HepG2 (cell line): ENCODE measurements around the gene TPI1. TPM values are rescaled to one million over a fixed set of nuclear protein-coding genes. Genes with fewer than 3 reads are reported as not detected.
A peak's percentile ranks its signal among the peaks of the same experiment; 100 is the strongest.

ENCODE experiments used
- AGO1 ChIP-seq: fragments of 200-400 bp; formaldehyde crosslinking; IDR thresholded peaks from 2 replicates; pipeline ENCODE4 v1.6.1; 2017; ENCODE audit warnings: mild to moderate bottlenecking, low read depth, low read length, moderate library complexity; ENCODE audit not compliant: poor library complexity, severe bottlenecking
- ARNTL ChIP-seq: sonication (generic); formaldehyde crosslinking; IDR thresholded peaks from 2 replicates; pipeline ENCODE4 v1.4.0; 2020; ENCODE audit warnings: mild to moderate bottlenecking, missing genetic modification reagents
- ETV6 ChIP-seq: sonication (generic); formaldehyde crosslinking; conservative IDR thresholded peaks from 2 replicates; pipeline ENCODE4 v1.4.0; 2020; ENCODE audit warnings: missing genetic modification reagents
- FOXK2 ChIP-seq: fragments of 450-650 bp; IDR thresholded peaks from 2 replicates; pipeline ENCODE4 v1.6.1; 2016
- IKZF1 ChIP-seq: fragments of 450-650 bp; IDR thresholded peaks from 2 replicates; pipeline ENCODE4 v1.7.1; 2016
- MTA1 ChIP-seq: sonication (generic); formaldehyde crosslinking; IDR thresholded peaks from 2 replicates; pipeline ENCODE4 v1.4.0; 2020; ENCODE audit warnings: missing genetic modification reagents, mild to moderate bottlenecking, borderline replicate concordance
- NFKB2 ChIP-seq: sonication (generic); formaldehyde crosslinking; IDR thresholded peaks from 2 replicates; pipeline ENCODE4 v1.4.0; 2020; ENCODE audit warnings: missing genetic modification reagents, borderline replicate concordance
- SALL1 ChIP-seq: sonication (generic); formaldehyde crosslinking; IDR thresholded peaks from 2 replicates; pipeline ENCODE4 v1.8.0; 2022; ENCODE audit warnings: mild to moderate bottlenecking, missing genetic modification reagents
- SALL2 ChIP-seq: sonication (generic); formaldehyde crosslinking; IDR thresholded peaks from 2 replicates; pipeline ENCODE4 v1.8.1; 2023; ENCODE audit warnings: mild to moderate bottlenecking, missing genetic modification reagents, inconsistent platforms
- SRY ChIP-seq: sonication (generic); formaldehyde crosslinking; IDR thresholded peaks from 2 replicates; pipeline ENCODE4 v1.8.0; 2022; ENCODE audit warnings: mild to moderate bottlenecking, missing genetic modification reagents
- ZNF224 ChIP-seq: sonication (generic); formaldehyde crosslinking; IDR thresholded peaks from 2 replicates; pipeline ENCODE4 v1.5.0; 2020; ENCODE audit warnings: mild to moderate bottlenecking, missing genetic modification reagents
- ZNF337 ChIP-seq: sonication (generic); formaldehyde crosslinking; IDR thresholded peaks from 2 replicates; pipeline ENCODE4 v1.5.1; 2020; ENCODE audit warnings: missing genetic modification reagents, low read depth, mild to moderate bottlenecking, borderline replicate concordance
- ZNF562 ChIP-seq: sonication (generic); formaldehyde crosslinking; IDR thresholded peaks from 2 replicates; pipeline ENCODE4 v1.8.0; 2022; ENCODE audit warnings: missing genetic modification reagents, borderline replicate concordance
- ZNF7 ChIP-seq: IDR thresholded peaks from 2 replicates; pipeline ENCODE4 v1.6.1; 2016; ENCODE audit warnings: missing biosample characterization, missing genetic modification reagents
- polyA plus RNA-seq, 8 experiments: library from polyadenylated mRNA; depleted of rRNA in 3 of 8; stranded (reverse) in 7 of 8; unstranded in 1 of 8; fragments of >200 nt; fragmentation: Illumina TruSeq in 4 of 8; extraction: Trizol in 4 of 8; gene quantifications; 2 replicates each; pipeline versions ENCODE4 v1.2.1 to v1.2.3, GENCODE V29; 2011 to 2016; ENCODE audit warnings: low read depth in 4 of 8, missing spikeins in 1 of 8, mixed read lengths in 1 of 8; ENCODE audit not compliant: insufficient read depth in 1 of 8
- total RNA-seq, 5 experiments: library from RNA; depleted of rRNA; stranded (reverse); fragments of >200 nt; fragmentation: Illumina TruSeq; extraction: Trizol; gene quantifications; 2 replicates each; pipeline ENCODE4 v1.2.3, GENCODE V29; 2016; ENCODE audit warnings: low read depth in 1 of 5
- TF ChIP-seq, protein P1 (sequence below): sonication (generic); formaldehyde crosslinking; IDR thresholded peaks from 2 replicates; pipeline ENCODE4 v1.4.0; 2020; ENCODE audit warnings: low read depth, missing genetic modification reagents
- TF ChIP-seq, protein P2 (sequence below): IDR thresholded peaks from 2 replicates; pipeline ENCODE4 v1.6.1; 2016; ENCODE audit warnings: mild to moderate bottlenecking
- TF ChIP-seq, protein P3 (sequence below): sonication (generic); formaldehyde crosslinking; conservative IDR thresholded peaks from 2 replicates; pipeline ENCODE4 v1.4.0; 2020; ENCODE audit warnings: missing genetic modification reagents
- TF ChIP-seq, protein P4 (sequence below): IDR thresholded peaks from 2 replicates; pipeline ENCODE4 v1.4.0; 2020; ENCODE audit warnings: mild to moderate bottlenecking, missing genetic modification reagents

Gene TPI1
- total and polyA plus RNA-seq, 2 of the 13 experiments (the other 11 are each of a cell fraction or from before 2014, with no cell fraction given), result 945 to 2,535 TPM

DNA sequence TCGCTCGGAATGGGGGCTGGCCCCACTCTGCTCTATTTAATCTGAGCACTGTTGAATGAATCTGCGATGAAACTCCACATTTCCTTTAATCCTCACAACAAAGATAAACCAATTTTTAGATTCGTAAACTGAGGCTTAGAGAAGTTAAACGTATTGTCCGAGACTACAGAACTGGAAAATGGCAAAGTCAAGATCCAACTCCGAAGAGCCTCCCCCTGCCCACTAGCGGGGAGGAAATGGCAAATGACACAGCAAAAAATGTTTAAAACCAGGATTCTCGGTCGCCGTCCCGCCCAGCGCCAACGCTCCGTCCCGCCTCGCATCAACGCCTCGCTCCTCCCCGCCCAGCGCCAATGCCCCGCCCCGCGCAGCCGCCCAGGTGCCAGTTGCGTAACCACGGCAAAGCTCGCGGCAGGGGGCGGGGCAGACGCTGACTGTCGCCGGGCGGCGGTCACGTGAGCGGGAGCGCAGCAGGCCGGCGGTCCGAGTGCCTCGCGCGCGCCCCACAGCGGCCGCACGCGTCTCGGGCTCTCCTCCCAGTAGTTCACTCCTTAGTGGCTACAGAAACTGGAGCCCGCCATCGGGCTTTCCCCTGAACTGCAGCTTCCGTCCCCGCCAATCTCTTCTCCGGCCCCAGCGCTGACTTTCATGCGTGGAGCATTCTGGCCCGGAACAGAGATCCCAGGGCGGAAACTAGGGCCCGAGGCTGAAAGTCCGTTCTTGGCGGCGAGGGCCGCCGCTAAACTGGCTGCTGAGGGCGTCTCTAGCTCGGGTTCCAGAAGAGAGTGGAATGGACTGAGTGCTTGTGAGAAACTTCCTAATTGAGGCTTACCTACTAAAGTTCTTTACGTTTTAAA lies 23.7 kb downstream of the TPI1 start (continued):
- TF ChIP-seq AGO1, result peak; percentile 82
- peak; percentile 92 for TF ChIP-seq SALL2 (CRISPR knock-in tag)
- TF ChIP-seq, protein P1, sequence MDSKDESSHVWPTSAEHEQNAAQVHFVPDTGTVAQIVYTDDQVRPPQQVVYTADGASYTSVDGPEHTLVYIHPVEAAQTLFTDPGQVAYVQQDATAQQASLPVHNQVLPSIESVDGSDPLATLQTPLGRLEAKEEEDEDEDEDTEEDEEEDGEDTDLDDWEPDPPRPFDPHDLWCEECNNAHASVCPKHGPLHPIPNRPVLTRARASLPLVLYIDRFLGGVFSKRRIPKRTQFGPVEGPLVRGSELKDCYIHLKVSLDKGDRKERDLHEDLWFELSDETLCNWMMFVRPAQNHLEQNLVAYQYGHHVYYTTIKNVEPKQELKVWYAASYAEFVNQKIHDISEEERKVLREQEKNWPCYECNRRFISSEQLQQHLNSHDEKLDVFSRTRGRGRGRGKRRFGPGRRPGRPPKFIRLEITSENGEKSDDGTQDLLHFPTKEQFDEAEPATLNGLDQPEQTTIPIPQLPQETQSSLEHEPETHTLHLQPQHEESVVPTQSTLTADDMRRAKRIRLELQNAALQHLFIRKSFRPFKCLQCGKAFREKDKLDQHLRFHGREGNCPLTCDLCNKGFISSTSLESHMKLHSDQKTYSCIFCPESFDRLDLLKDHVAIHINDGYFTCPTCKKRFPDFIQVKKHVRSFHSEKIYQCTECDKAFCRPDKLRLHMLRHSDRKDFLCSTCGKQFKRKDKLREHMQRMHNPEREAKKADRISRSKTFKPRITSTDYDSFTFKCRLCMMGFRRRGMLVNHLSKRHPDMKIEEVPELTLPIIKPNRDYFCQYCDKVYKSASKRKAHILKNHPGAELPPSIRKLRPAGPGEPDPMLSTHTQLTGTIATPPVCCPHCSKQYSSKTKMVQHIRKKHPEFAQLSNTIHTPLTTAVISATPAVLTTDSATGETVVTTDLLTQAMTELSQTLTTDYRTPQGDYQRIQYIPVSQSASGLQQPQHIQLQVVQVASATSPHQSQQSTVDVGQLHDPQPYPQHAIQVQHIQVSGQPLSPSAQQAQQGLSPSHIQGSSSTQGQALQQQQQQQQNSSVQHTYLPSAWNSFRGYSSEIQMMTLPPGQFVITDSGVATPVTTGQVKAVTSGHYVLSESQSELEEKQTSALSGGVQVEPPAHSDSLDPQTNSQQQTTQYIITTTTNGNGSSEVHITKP, result 0 out of 2 replicates have a peak, but pooled peaks have one; percentile 8
- TF ChIP-seq IKZF1, result no peak
- TF ChIP-seq MTA1 (CRISPR knock-in tag), result no peak
- TF ChIP-seq ZNF7, result no peak
- peak; percentile 66; the same call in 1 of the 2 replicates for TF ChIP-seq ETV6 (CRISPR knock-in tag)
- TF ChIP-seq ZNF224 (CRISPR knock-in tag), result no peak
- TF ChIP-seq SRY (CRISPR knock-in tag), result 0 out of 2 replicates have a peak, but pooled peaks have one; percentile 13
- TF ChIP-seq, protein P2, sequence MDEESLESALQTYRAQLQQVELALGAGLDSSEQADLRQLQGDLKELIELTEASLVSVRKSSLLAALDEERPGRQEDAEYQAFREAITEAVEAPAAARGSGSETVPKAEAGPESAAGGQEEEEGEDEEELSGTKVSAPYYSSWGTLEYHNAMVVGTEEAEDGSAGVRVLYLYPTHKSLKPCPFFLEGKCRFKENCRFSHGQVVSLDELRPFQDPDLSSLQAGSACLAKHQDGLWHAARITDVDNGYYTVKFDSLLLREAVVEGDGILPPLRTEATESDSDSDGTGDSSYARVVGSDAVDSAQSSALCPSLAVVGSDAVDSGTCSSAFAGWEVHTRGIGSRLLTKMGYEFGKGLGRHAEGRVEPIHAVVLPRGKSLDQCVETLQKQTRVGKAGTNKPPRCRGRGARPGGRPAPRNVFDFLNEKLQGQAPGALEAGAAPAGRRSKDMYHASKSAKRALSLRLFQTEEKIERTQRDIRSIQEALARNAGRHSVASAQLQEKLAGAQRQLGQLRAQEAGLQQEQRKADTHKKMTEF (CRISPR knock-in tag), result peak; percentile 96
- TF ChIP-seq, protein P3, sequence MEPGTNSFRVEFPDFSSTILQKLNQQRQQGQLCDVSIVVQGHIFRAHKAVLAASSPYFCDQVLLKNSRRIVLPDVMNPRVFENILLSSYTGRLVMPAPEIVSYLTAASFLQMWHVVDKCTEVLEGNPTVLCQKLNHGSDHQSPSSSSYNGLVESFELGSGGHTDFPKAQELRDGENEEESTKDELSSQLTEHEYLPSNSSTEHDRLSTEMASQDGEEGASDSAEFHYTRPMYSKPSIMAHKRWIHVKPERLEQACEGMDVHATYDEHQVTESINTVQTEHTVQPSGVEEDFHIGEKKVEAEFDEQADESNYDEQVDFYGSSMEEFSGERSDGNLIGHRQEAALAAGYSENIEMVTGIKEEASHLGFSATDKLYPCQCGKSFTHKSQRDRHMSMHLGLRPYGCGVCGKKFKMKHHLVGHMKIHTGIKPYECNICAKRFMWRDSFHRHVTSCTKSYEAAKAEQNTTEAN (CRISPR knock-in tag), result no peak; the same call in 1 of the 2 replicates
- TF ChIP-seq ZNF337 (CRISPR knock-in tag), result peak; percentile 34; the same call in 1 of the 2 replicates
- TF ChIP-seq, protein P4, sequence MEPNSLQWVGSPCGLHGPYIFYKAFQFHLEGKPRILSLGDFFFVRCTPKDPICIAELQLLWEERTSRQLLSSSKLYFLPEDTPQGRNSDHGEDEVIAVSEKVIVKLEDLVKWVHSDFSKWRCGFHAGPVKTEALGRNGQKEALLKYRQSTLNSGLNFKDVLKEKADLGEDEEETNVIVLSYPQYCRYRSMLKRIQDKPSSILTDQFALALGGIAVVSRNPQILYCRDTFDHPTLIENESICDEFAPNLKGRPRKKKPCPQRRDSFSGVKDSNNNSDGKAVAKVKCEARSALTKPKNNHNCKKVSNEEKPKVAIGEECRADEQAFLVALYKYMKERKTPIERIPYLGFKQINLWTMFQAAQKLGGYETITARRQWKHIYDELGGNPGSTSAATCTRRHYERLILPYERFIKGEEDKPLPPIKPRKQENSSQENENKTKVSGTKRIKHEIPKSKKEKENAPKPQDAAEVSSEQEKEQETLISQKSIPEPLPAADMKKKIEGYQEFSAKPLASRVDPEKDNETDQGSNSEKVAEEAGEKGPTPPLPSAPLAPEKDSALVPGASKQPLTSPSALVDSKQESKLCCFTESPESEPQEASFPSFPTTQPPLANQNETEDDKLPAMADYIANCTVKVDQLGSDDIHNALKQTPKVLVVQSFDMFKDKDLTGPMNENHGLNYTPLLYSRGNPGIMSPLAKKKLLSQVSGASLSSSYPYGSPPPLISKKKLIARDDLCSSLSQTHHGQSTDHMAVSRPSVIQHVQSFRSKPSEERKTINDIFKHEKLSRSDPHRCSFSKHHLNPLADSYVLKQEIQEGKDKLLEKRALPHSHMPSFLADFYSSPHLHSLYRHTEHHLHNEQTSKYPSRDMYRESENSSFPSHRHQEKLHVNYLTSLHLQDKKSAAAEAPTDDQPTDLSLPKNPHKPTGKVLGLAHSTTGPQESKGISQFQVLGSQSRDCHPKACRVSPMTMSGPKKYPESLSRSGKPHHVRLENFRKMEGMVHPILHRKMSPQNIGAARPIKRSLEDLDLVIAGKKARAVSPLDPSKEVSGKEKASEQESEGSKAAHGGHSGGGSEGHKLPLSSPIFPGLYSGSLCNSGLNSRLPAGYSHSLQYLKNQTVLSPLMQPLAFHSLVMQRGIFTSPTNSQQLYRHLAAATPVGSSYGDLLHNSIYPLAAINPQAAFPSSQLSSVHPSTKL (CRISPR knock-in tag), result peak; percentile 81
- TF ChIP-seq ZNF562 (CRISPR knock-in tag), result no peak
- peak; percentile 97 for TF ChIP-seq ARNTL (CRISPR knock-in tag)
- no peak for TF ChIP-seq FOXK2
- peak; percentile 85; the same call in 1 of the 2 replicates for TF ChIP-seq NFKB2 (CRISPR knock-in tag)
- peak; percentile 93 for TF ChIP-seq SALL1 (CRISPR knock-in tag)
